Neutrophil (primary cell): ENCODE data around the gene DVL1.

ENCODE experiments used
- H3K27ac ChIP-seq: fragments of 200-600 bp; sonication (generic); 2 replicates; pipeline ENCODE4 v1.5.1; 2016; ENCODE audit warnings: mild to moderate bottlenecking, moderate library complexity
- H3K27me3 ChIP-seq: fragments of 200-600 bp; sonication (generic); 2 replicates; pipeline ENCODE4 v1.6.0; 2016; ENCODE audit warnings: mild to moderate bottlenecking
- H3K36me3 ChIP-seq: fragments of 200-600 bp; sonication (generic); 2 replicates; pipeline ENCODE4 v1.5.1; 2017
- H3K4me1 ChIP-seq, 2 experiments: fragments of 200-600 bp in 1 of 2; sonication (generic) in 1 of 2; 1 replicate in 1 of 2; 2 replicates in 1 of 2; pipeline versions ENCODE4 v1.5.1 to v1.6.1; 2013 to 2016; ENCODE audit warnings: low read depth in 1 of 2, low read length in 1 of 2, mild to moderate bottlenecking in 1 of 2, moderate library complexity in 1 of 2; ENCODE audit not compliant: control insufficient read depth in 1 of 2, insufficient read depth in 1 of 2
- H3K4me3 ChIP-seq, 2 experiments: fragments of 200-600 bp in 1 of 2; sonication (generic) in 1 of 2; 1 replicate in 1 of 2; 2 replicates in 1 of 2; pipeline ENCODE4 v1.5.1; 2013 to 2016; ENCODE audit warnings: low read depth in 1 of 2, low read length in 1 of 2, mild to moderate bottlenecking in 1 of 2, moderate library complexity in 1 of 2
- H3K9me3 ChIP-seq: fragments of 200-600 bp; sonication (generic); 2 replicates; pipeline ENCODE4 v1.5.1; 2016
- TF ChIP-seq, protein P1 (sequence below): fragments of 200-600 bp; sonication (generic); IDR thresholded peaks from 2 replicates; pipeline ENCODE4 v1.5.1; 2016; ENCODE audit warnings: antibody characterized with exemption

DVL1 gene

DNA sequence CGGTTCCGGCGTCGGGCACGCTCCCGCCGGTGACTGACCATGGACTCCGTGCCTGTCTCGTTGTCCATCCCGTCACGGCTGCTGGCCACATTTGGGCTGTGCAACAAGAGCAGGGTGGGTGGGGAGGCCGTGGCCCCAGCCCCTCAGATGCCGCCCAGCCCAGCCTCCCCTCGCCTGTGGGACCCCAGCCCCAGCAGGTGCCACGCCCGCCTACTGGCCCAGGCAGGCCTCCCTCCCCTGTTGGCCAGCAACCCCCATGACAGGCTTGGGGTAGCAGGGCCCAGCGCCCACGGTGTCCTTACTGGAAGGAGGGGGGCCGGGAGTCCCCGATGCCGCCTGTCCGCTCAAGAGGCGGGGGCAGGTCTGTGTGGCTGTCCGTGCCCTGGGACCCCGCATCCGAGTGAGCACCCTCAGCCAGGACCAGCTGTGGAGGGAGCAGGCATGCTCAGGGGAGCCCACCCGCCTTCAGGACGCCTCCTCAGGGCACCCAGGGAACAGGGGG lies 7.1 kb downstream of the DVL1 start:
- Histone ChIP-seq H3K27me3 (no peaks in the 10 kb centered on the region), H3K36me3 (peaks cover 27% of the 10 kb centered on the region), H3K9me3 (no peaks in the 10 kb centered on the region), H3K27ac (no peak overlapping the region), H3K4me3 (no peak overlapping the region), H3K4me1 (no peaks in the 10 kb centered on the region)
- TF ChIP-seq, protein P1, sequence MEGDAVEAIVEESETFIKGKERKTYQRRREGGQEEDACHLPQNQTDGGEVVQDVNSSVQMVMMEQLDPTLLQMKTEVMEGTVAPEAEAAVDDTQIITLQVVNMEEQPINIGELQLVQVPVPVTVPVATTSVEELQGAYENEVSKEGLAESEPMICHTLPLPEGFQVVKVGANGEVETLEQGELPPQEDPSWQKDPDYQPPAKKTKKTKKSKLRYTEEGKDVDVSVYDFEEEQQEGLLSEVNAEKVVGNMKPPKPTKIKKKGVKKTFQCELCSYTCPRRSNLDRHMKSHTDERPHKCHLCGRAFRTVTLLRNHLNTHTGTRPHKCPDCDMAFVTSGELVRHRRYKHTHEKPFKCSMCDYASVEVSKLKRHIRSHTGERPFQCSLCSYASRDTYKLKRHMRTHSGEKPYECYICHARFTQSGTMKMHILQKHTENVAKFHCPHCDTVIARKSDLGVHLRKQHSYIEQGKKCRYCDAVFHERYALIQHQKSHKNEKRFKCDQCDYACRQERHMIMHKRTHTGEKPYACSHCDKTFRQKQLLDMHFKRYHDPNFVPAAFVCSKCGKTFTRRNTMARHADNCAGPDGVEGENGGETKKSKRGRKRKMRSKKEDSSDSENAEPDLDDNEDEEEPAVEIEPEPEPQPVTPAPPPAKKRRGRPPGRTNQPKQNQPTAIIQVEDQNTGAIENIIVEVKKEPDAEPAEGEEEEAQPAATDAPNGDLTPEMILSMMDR, result no peak

DNA sequence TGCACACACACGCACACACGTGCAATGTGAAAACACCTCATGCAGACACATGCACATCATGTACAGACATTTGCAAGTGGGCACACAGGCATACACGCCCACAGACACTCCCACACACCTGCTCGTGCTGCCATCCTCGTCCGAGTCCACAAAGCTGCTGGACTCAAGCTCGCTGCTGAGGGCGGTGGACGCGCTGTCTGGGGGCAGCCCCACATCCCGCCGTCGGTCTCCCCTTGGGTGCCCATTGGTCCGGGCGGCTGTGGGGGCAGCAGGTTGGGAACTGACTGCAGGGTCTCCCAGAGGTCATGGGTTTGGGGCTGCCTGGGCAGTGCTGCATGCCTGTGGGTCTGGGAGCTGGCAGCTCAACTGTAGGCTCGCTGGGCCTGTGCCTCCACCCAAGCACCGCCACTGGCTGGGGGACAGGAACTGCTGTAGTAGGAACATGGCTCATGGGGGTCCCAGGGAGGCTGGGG lies 7.6 kb downstream of the DVL1 start:
- Histone ChIP-seq H3K4me1 (no peaks in the 10 kb centered on the region), H3K4me3 (no peak overlapping the region), H3K27ac (no peak overlapping the region), H3K27me3 (no peaks in the 10 kb centered on the region), H3K36me3 (peaks cover 27% of the 10 kb centered on the region), H3K9me3 (no peaks in the 10 kb centered on the region)
- TF ChIP-seq, protein P1, result no peak

DNA sequence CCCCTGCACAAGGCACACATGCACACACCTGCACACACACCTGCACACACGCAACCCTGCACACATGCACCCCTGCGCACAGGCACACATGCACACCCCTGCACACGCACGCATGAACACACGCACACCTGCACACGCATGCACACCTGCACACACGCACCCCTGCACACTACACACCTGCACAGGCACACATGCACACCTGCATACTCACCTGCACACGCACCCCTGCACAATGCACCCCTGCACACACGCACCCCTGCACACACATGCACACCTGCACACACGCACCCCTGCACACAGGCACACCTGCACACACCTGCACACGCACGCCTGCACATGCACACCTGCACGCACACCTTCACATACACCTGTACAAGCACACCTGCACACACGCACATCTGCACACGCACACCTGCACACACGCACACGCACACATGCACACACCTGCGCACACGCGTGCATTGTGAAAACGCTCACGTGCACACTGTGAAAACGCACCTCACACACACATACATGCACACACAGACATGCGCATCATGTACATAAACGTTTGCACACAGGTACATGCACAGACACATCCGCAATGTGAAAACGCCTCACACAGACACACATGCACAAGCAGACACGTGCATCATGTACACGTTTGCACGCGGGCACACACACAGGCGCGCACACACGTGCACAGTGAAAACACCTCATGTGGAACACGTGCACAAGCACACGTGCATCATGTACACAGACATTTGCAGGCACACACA lies 8.2 kb downstream of the DVL1 start:
- no peak overlapping the region for H3K4me3 ChIP-seq
- H3K9me3 ChIP-seq, result no peaks in the 10 kb centered on the region
- no peaks in the 10 kb centered on the region for H3K27me3 ChIP-seq
- H3K36me3 ChIP-seq, result peaks cover 27% of the 10 kb centered on the region
- no peaks in the 10 kb centered on the region for H3K4me1 ChIP-seq
- H3K27ac ChIP-seq, result no peak overlapping the region
- TF ChIP-seq, protein P1, result no peak

DNA sequence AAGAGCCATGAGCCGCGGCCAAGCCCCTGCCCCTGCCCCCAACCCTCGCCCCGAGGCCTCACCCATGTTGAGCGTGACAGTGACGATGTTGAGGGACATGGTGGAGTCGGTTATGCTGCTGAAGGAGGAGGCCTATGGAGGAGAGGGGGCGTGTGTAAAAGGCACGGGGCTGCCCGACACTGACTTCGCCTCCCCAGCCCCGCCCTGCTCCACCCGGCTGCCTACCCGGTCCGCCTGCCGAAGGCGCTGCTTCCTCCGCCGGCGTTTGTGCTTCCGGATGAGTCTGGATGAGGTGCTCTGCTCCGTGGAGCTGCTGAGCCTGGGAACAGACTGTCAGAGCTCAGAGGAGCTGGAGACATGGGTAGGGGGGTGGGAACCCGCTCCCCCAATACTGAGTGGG lies 9.0 kb downstream of the DVL1 start:
- Histone ChIP-seq H3K27me3 (no peaks in the 10 kb centered on the region), H3K4me1 (no peaks in the 10 kb centered on the region), H3K27ac (no peak overlapping the region), H3K36me3 (peaks cover 27% of the 10 kb centered on the region), H3K4me3 (no peak overlapping the region), H3K9me3 (no peaks in the 10 kb centered on the region)
- TF ChIP-seq, protein P1, result no peak

DNA sequence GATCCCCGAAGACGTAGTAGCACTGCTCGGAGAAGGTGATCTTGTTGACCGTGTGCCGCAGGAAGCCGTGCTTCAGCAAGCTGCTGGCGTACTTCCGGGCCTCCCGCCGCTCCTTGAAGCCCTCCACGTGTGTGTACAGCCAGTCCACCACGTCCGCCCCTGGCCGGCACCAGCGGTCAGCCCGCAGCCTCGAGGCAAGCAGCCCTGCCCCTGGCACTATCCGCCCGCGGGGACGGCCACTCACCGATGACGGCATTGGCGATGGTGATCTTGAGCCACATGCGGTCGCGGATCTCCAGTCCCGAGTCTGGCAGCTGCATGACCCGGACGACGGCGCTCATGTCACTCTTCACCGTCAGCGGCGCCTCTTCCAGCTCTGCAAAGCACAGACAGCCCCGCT lies 10.9 kb downstream of the DVL1 start:
- TF ChIP-seq, protein P1, result no peak

More for the DNA sequence above, 10.9 kb downstream of the DVL1 start:
- Histone ChIP-seq H3K4me3 (no peak overlapping the region), H3K36me3 (peaks cover 27% of the 10 kb centered on the region), H3K27ac (no peak overlapping the region), H3K9me3 (no peaks in the 10 kb centered on the region), H3K27me3 (no peaks in the 10 kb centered on the region), H3K4me1 (no peaks in the 10 kb centered on the region)
